ENCODE results near the gene SLC1A7.

SLC1A7 gene

GRCh38 chr1:53116307-53116810 lies 26.1 kb downstream of the SLC1A7 start:
- no peak for DNase-seq (ENCODE audit: low read depth)

DNA sequence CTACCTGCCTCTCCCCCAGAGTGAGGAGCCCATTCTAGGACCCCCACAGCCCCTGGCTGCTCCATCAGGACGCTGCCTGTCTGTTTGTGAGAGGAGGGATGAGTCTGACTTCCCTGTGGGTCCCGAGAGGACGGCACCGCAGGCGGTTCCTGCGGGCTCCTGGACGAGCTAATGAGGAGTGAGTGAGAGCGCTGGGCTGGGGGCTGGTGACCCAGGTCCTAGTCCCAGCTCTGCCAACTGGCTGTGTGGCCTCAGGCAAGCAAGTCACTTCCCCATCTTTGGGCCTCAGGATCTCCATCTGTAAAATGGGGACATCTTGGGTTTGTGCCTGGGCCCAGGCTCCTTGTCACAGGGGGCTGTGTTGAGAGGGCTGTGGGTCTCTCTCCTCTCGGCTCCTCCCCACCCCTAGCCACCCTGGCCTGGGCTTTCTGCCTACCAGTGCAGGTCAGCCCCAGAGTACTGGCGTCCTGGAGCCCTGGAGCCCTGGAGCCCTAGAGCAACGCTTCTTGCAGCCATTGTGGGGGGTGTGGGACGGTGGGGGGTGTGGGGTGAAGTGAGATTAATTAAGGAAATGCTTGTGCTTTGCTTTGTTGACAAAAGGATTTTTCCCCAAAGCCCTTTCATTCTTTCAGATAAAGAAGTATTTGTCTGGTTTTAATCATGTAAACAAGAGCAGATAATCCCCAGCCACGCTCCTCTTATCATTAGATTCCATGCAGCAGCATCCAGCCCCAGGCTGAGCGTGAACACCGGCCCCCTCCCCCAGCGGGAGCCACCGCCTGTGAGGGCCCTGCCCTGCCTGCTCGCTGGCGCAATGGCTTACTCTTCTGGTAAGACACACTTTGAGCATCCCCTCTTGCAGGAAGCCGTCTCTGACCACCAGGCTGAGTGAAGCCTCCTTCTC lies 26.8 kb downstream of the SLC1A7 start:
- DNase-seq (ENCODE audit: low read depth): no peak

DNA sequence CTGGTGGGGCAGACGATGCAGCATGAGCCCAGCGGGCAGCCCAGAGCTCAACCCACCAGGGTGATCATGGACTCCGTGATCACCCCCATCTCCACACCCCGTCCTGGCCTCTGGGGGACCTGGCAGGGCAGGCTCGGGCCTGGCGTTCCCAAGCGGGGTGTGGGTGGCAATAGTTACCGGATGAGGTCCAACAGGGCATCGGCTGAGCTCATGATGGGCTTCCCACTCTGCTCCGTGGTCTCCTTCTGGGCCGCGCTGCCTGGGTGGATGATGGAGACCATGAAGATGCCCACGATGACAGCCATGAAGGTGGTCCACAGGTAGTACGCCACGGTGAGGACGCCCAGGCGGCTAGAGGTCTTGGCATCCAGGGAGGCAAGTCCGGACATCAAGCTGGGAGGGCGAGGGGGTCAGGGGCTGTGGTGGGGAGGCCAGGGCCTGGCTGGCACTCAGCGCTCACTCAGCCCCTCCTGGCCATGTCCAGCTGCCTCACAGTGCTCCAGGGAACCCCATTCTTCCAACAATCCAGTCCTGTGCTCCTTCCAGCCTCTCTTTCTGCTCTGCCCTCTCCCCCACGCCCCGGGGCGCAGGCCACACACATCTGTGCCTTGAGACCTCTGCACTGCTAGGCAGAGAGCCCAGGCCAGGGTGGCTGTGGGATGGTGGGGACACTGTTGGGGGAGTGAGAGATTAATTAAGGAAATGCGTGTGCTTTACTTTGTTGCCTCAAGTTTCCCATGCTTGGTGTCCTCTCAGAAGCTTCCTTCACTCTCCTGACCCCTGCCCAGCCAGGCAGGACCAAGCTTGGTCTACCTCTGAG lies 27.6 kb downstream of the SLC1A7 start:
- DNase-seq (ENCODE audit: low read depth): no peak

GRCh38 chr1:53114090-53114489 lies 28.3 kb downstream of the SLC1A7 start:
- no peak for DNase-seq (ENCODE audit: low read depth)

DNA sequence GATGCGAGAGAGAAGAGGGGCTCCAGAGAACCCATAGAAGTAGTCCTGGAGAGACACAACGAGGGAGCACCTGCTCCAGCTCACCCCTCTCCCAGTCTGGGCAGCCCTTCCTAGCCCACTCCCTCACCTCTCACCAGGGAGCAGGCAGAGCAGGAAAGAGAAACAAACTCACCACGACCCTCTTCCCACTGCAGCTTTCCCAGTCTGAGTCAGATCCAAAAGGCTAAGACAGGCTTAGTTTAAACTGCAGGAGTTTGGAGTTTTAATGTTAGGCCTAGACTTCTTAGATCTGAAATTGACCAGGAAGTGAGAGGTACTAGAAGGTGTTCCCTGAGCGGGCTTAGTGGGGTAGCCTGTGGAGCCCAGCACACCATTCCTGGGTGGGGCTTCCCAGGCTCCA lies 29.6 kb downstream of the SLC1A7 start:
- DNase-seq (ENCODE audit: low read depth): no peak

DNA sequence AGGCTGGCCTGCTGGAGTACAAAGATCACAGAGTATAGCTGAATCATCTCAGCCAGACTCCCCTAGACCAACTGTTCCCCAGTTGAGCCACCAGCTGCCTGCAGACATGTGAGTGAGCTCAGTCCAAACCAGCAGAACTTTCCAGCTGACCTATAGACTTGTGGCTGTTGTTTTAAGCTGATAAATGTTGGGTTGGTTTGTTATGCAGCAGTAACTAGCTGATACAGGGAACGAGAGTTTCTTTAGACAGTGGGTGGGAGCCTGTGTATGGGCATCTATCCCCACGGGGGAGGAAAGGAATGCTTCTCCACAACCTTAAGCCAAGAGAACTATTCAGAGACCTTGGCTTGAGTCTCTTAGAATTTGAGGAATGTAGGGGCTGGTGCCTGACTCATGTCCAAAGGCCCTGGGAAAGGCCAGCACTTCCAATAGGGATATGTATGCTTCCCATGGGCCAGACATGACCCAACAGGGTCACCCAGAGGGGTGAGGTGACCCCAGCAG lies 30.1 kb downstream of the SLC1A7 start:
- DNase-seq (ENCODE audit: low read depth): peak; percentile 94

DNA sequence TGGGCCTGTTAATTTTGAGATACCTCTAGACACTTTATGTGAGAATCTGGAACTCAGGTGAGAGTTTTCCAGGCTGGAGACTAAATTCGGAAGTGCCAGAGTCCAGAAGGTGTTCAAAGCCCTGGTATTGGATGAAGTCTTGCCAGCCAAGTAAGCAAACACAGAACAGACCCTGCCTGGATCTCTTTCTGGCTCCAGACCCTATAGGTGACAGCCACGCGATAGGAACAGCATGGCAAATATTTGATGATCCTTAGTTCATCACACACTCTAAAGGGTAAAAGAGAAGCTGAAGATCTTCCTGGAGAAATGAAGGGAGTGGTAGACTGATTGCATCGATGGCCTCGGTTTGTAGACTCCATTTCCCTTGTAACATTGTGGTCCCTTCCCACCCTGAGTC lies 30.7 kb downstream of the SLC1A7 start:
- DNase-seq (ENCODE audit: low read depth): no peak

DNA sequence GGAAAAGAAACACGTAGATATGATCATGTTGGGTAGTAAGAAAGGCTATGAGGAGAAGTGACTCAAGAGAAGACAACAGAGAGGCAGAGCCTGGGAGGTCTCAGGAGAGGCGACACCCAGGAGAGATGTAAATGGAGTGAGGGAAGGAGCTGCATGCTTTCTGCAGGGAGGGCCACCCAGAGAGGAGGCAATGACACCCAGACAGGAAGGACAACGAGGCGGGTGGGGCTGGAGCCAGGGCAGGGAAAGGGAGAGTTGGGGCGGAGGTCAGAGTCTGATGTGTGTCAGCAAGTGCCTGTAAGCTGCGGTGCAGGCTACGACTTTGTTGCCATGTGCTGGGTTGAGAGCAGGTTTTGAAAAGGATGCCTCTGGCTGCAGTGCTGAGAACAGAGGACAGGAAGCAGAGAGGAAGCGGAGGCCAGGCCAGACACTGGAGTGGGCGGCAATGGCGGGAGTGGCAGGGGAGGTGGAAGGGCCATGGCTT lies 31.3 kb downstream of the SLC1A7 start:
- DNase-seq (ENCODE audit: low read depth): no peak

DNA sequence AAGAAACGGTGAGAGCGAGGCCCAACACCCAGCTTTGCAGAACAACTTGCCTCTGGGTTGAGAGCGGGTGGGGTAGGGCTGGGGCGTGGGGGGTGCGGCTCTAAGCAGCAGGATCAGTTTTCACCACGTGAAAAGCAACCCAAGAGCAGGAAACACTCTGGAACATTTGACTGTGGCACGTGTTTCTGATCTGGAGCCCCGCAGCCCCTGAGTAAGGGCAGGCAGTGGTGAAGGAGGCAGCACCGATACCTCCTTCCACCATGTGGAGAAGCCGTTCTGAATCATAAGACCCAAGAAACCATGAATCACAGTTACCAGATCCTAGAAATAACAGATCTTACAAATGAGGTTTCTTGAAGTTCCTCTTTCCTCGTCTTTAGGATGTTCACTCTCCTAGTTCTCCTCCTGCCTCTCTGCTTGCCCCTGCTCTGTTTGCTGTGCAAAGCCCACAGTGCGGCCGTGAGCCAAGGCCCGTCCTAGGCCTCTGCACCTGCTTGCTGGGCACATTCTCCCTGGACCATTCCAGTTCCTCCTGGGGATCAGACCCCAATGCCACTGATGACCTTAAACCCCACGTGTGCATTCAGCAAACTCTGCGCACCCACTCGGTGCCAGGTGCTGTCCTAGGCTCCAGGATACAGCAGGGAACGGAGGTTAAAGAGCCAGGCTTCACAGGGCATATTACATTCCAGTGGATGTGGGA lies 31.9 kb downstream of the SLC1A7 start:
- DNase-seq (ENCODE audit: low read depth): no peak

- DNase-seq (ENCODE audit: low read depth): no peak
Observed at GRCh38 chr1:53108646-53109580, 33.5 kb downstream of the SLC1A7 start.

GRCh38 chr1:53107570-53108322 lies 34.7 kb downstream of the SLC1A7 start:
- DNase-seq (ENCODE audit: low read depth): peak; percentile 89

DNA sequence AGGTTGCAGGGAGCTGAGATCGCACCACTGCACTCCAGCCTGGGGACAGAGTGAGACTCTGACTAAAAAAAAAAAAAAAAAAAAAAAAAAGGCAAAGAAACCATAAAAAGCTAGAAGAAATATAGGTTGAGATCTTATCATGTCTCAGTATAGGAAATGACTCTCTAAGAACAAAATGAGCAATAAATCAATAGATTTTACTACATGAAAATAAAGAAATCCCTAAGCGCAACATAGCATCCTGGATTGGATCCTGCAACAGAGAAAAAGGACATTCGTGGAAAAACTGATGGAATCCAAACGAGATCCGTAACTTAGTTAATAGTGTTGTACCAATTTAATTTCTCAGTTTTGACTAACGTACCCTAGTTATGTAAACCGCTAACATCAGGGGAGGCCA lies 35.3 kb downstream of the SLC1A7 start:
- no peak for DNase-seq (ENCODE audit: low read depth)

DNA sequence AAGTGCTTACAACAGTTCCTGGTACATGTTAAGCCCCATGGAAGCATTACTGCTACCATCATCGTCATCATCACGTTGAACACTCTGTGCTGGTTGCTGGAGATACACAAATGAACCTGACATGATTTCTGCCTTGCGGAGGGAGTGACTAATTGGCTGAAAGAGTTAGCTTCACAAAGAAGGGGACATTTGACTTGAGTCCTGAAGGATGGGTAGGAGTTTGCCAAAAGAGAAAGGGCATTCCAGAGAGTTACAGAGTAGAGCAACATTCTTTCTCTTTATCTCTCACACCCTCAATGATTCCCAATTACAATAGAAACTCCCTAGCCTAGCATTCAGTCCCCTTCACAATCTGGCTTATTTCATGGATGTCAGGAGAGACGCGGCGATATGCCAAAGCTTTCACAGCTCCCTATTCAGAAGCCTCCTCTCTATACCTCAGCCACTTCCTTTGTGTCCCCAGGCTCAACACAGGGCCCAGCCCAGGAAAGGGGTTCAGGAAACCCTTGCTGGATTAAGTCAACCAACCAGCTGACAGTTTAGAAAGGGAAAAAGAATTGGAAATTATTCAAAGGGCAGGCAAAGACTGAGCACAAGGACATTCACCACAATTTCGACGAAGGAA lies 38.0 kb downstream of the SLC1A7 start:
- DNase-seq (ENCODE audit: low read depth): no peak

GRCh38 chr1:53094533-53094919 lies 47.9 kb downstream of the SLC1A7 start:
- DNase-seq (ENCODE audit: low read depth): no peak

- DNase-seq (ENCODE audit: low read depth): no peak
Observed at GRCh38 chr1:53093778-53094532, 48.5 kb downstream of the SLC1A7 start.

DNA sequence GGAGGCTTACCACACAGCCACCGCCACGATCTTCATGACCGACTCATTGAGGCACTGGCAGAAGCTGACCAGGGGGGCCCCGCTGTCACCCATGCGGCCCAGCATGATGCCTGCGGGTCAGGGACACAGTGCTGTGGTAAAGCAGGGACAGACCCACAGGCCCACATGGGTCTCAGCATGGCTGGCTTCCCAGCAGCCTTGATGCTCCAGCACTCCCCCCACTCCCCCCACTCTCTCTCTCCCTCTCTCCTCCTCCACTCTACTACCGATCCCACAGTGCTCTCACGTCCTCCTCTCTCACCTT lies 49.0 kb downstream of the SLC1A7 start:
- no peak for DNase-seq (ENCODE audit: low read depth)

DNA sequence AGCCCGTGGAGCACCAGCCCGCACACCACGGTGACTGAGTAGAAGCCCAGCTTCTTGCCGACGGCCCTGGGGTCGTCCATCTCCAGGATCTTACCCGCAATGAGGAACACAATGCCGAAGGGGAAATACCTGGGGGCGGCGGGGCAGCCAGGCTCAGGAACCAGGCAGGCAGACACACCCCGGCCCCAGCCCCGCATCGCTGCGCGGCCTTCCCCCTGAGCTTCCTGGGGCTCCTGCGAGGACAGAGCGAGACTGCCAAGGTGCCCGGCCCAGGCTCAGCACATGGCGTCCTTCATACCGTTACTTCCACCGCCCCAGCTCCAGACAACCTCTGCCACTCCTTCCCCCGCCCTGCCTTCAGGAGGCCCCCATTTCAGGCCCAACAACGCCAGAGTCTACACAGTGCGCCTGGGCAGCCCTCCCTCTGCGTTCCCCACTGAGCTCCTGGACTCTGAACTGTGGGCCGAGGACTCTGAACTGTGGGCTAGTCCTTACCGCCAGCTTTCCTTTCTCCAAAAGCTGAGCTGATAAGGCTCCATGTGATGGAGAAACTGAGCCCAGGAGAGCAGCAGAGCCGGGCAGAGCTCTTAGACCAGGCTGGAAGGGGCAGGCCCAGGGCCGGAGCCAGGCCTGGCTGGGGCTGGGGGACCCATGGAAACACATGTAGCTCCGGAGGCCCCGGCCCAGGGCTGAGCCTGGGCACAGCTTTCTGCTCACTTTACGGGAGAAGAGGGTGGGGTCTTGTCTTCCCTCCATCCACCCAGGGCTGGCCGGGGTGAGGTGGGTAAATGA lies 49.6 kb downstream of the SLC1A7 start:
- DNase-seq (ENCODE audit: low read depth): no peak
